GM12801 (cell line): Measurements from ENCODE around the gene ARID5B.

Experiments used
- CTCF ChIP-seq: IDR thresholded peaks from one replicate; pipeline ENCODE4 v1.5.1; 2011; ENCODE audit warnings: control low read depth; ENCODE audit not compliant: insufficient read length; ENCODE audit errors: extremely low read depth

The ARID5B gene

DNA sequence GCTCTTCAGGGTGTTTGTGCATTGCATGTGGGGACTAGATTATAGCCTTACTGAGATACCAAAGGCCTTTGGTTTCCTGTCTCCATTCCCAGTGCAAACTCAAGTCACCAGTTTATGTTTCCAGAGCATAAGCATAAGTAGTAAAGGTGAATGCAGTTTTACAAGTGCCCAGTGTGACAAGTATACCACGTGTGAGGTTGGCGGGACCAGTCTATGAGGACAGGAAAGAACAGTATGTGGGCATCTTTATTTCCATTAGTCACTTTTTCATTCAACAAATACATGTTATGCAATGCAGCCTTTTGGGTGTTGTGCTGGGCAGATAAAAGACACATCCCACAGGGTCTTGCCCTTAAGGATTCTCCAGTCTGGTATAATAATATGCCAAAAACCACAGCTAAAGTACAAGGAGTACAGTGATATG, 146.5 kb downstream of the ARID5B start:
- no peak for TF ChIP-seq CTCF

- no peak for TF ChIP-seq CTCF
Measured at GRCh38 chr10:62048470-62048869, 147.0 kb downstream of the ARID5B start.

GRCh38 chr10:62048919-62049623, 147.6 kb downstream of the ARID5B start:
- no peak for TF ChIP-seq CTCF

DNA sequence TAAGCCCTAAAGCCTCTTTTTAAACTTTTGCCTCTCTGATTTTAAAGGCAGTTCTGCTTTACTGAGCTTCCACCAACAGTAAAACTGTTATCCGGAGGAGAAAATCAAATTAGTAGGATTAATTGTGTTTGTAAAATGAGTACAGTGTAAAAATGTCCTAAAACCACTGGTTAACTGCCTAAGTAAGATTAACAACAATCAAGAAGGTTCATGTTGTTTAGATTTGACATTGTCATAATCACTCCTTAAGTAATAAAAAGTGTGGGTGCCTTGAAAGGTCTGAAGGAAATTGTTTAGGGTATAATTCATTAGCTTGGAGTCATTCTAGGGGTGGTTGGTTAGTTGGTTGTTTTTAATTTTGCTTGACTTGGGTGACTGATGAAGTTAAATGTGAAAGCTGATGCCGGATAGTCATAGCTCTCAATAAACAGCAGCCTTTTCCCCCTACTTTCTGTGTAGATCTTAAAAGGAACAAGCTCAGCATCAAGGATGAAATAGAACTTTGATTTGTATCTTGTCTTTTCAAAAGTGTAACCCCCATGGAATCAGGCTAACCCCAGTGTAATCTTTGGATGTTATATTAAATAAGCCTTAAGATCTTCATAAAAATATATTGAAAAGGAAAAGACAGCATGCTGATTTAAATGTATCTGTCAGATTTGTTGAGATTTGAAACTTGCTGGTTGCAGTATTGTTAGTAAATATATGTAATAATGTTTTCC, 148.3 kb downstream of the ARID5B start:
- no peak for TF ChIP-seq CTCF

DNA sequence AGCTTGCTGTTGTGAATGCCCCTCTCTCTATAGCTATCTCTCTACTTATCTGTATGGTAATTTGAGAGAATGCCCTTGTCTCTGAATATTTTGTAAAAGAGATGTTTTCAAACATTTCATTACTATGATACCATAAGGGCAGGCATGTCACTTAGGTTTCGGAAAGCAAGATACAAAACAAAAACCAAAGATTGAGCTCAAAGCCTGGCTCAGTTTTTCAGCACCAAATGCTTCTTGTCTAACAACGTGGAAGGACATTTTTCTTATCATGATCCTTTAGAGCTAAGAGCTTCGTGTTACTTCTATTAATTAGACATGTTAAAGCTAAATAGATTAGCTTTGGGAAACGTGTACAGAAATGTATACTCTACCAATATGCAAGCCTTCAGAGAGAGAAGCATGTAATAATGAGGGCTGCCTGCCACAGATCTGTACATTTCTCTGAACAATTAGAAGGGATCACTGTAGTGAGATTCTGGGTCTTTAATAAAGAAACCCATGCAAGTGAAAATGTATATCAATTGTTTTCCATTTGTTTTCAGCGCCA, 148.9 kb downstream of the ARID5B start:
- TF ChIP-seq CTCF, result no peak

DNA sequence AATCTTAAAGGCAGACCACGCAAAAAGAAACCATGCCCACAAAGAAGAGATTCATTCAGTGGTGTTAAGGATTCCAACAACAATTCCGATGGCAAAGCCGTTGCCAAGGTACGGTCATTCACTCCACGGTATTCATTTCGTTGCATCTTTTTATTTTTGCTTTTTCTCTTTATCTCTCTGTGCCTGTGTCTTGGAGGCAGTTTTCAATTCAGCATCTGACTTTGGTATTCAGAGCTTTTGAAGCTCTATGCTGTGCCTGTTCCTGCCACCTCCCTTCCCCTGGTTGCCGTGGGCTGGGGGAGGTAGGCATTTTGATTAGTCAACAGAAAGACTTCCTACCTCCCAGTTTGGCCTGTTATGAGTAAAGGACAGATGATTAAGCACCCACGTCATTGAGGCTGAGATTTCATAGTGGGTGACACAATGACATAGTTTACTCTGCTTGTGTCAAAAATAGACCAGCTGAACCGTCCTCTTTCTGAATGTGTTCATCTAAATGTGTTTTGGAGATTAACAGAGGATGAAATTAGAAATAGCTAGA, 149.5 kb downstream of the ARID5B start:
- TF ChIP-seq CTCF, result no peak

GRCh38 chr10:62052276-62052675, 150.8 kb downstream of the ARID5B start:
- no peak for TF ChIP-seq CTCF
